NB4 (cell line): ENCODE results near the gene C6.

Experiments used
- DNase-seq: peaks from one replicate; pipeline ENCODE4 v3.0.0; 2010; ENCODE audit warnings: low read depth
- H3K4me3 ChIP-seq: one replicate; pipeline ENCODE4 v1.5.1; 2011; ENCODE audit warnings: mild to moderate bottlenecking, low read depth, low read length, moderate library complexity
- CTCF ChIP-seq: IDR thresholded peaks from one replicate; pipeline ENCODE4 v1.5.1; 2012; ENCODE audit warnings: low read depth, low read length
- MYC ChIP-seq: IDR thresholded peaks from 2 replicates; pipeline ENCODE4 v1.6.1; 2011; ENCODE audit warnings: low read depth, low read length
- POLR2A ChIP-seq: IDR thresholded peaks from 2 replicates; pipeline ENCODE4 v1.6.1; 2011; ENCODE audit warnings: mild to moderate bottlenecking; ENCODE audit not compliant: insufficient read length; ENCODE audit errors: extremely low read depth
- TF ChIP-seq, protein P1 (sequence below): IDR thresholded peaks from 2 replicates; pipeline ENCODE4 v1.6.1; 2011; ENCODE audit warnings: low read depth, low read length

The C6 gene

GRCh38 chr5:41156739-41157138 is 56.6 kb downstream of the C6 start:
- no peak for DNase-seq
- H3K4me3 ChIP-seq: no peak overlapping the region
- TF ChIP-seq CTCF (no peak), MYC (no peak)

GRCh38 chr5:41154491-41154890 is 58.8 kb downstream of the C6 start:
- TF ChIP-seq, protein P1, sequence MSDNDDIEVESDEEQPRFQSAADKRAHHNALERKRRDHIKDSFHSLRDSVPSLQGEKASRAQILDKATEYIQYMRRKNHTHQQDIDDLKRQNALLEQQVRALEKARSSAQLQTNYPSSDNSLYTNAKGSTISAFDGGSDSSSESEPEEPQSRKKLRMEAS: no peak
- no peak for TF ChIP-seq MYC
- TF ChIP-seq CTCF: no peak
- no peak for TF ChIP-seq POLR2A
- no peak for DNase-seq

GRCh38 chr5:41151564-41151963 is 61.8 kb downstream of the C6 start:
- no peak for DNase-seq
- TF ChIP-seq POLR2A: no peak
- TF ChIP-seq, protein P1: no peak
- TF ChIP-seq CTCF: no peak
- TF ChIP-seq MYC: no peak
- H3K4me3 ChIP-seq: no peak overlapping the region

More at GRCh38 chr5:41154491-41154890, 58.8 kb downstream of the C6 start:
- H3K4me3 ChIP-seq: no peak overlapping the region

DNA sequence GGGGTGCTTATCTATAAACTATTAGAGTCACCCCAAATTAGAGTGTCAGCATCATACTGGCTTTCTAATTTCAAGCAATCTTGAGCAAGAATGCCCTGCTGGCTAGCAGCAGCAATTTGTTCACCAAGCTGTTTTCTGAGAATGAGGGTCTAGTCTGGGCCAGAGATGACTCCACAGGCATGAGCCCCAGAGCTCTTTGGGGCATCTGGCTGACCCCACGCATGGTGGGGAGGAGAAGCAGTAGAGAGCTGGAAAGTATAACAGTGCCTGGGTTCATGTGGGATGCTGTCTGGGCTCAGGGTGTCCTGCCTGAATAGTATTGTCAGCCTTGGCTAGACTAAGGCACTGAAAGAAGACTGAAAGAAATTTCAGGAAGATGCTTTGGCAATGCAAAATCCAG is 64.9 kb downstream of the C6 start:
- DNase-seq: no peak
- no peak for TF ChIP-seq POLR2A
- no peak for TF ChIP-seq MYC
- TF ChIP-seq CTCF: no peak
- TF ChIP-seq, protein P1: no peak

GRCh38 chr5:41145306-41145705 is 68.0 kb downstream of the C6 start:
- H3K4me3 ChIP-seq: no peak overlapping the region
- TF ChIP-seq MYC (no peak), POLR2A (no peak)
- no peak for DNase-seq

More for the DNA sequence above, 64.9 kb downstream of the C6 start:
- H3K4me3 ChIP-seq: no peak overlapping the region

- peak; percentile 9 for DNase-seq
- no peak overlapping the region for H3K4me3 ChIP-seq
- TF ChIP-seq CTCF (no peak), POLR2A (no peak), MYC (no peak)
- TF ChIP-seq, protein P1: no peak
Observed at GRCh38 chr5:41143131-41143901, 70.0 kb downstream of the C6 start.
